Mononuclear cell (primary cell): Measurements from ENCODE around the gene PTCSC3. TPM values are rescaled to one million over a fixed set of nuclear protein-coding genes. Genes with fewer than 3 reads are reported as not detected.
"Not testable (repeated sequence)": the region's sequence is repeated elsewhere in the genome, so short reads cannot be mapped to it uniquely, and the experiment has no call there.

Source experiments
- H3K27me3 ChIP-seq: 2 replicates; pipeline ENCODE4 v1.6.0; 2011; ENCODE audit warnings: low read length, control low read depth; ENCODE audit not compliant: insufficient read depth
- H3K4me1 ChIP-seq: 2 replicates; pipeline ENCODE4 v1.5.1; 2011; ENCODE audit warnings: mild to moderate bottlenecking, low read length, control low read depth; ENCODE audit not compliant: insufficient read depth
- H3K4me3 ChIP-seq: 2 replicates; pipeline ENCODE4 v1.5.1; 2011; ENCODE audit warnings: mild to moderate bottlenecking, low read length, moderate library complexity
- H3K9me3 ChIP-seq: 2 replicates; pipeline ENCODE4 v1.5.1; 2011; ENCODE audit warnings: low read depth, mild to moderate bottlenecking, control low read depth, low read length
- total RNA-seq: library from RNA; depleted of rRNA; stranded (reverse); fragments of >200 nt; gene quantifications from one replicate; pipeline ENCODE4 v1.2.3, GENCODE V29; 2012

PTCSC3 gene
- total RNA-seq, 1 donor = not detected

DNA sequence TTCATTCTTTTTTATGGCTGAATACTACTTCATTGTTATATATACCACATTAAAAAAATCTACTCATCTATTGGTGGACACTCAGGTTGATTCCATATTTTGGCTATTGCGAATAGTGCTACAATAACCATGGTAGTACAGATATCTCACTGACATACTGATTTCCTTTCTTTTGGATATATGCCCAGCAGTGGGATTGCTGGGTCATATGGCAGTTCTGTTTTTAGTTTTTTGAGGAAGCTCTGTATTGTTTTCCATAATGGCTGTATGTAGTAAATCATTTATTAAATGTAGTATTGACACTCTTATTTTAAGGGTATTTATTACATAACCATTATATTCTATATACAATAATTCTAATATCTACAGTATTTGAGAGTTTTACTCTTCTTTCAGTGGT is 43.7 kb downstream of the PTCSC3 start:
- H3K27me3 ChIP-seq = no peaks in the 10 kb centered on the region
- no peaks in the 10 kb centered on the region for H3K9me3 ChIP-seq
- H3K4me3 ChIP-seq = no peak overlapping the region
- H3K4me1 ChIP-seq = no peaks in the 10 kb centered on the region

DNA sequence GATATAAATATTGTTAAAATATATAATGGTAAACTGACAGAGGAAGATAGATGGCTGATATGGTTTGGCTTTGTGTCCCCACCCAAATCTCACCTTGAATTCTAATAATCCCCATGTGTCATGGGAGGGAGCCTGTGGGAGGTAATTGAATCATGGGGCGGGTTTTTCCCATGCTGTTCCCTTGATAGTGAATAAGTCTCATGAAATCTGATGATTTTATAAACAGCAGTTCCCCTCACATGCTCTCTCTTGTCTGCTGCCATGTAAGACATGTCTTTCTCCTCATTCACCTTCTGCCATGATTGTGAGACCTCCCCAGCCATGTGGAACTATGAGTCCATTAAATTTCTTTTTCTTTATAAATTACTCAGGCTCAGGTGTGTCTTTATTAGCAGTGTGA is 46.3 kb downstream of the PTCSC3 start:
- H3K4me1 ChIP-seq = no peaks in the 10 kb centered on the region
- no peaks in the 10 kb centered on the region for H3K9me3 ChIP-seq

DNA sequence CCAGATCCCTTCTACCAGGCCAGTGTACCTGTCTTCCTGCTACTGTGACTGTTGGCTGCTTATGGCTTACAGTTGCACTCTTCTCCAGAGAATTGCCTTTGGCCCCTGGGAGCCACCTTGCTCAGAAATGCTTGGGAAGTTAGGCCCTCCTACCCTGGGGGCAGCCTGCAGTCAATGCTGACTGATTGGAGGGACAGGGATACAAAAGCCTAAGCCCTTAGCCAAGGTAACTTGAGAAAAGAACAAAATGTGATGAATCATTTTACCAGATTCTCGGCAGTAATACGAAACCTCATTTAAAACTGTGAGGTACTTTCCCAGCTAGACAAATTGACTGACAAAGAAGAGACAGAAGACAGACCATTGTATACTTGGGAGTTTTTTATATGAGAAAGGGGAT is 47.3 kb downstream of the PTCSC3 start:
- H3K9me3 ChIP-seq = no peaks in the 10 kb centered on the region
- no peaks in the 10 kb centered on the region for H3K27me3 ChIP-seq
- H3K4me3 ChIP-seq = no peak overlapping the region
- H3K4me1 ChIP-seq = no peaks in the 10 kb centered on the region

More for the DNA sequence above, 46.3 kb downstream of the PTCSC3 start:
- Histone ChIP-seq H3K4me3 (no peak overlapping the region), H3K27me3 (no peaks in the 10 kb centered on the region)

DNA sequence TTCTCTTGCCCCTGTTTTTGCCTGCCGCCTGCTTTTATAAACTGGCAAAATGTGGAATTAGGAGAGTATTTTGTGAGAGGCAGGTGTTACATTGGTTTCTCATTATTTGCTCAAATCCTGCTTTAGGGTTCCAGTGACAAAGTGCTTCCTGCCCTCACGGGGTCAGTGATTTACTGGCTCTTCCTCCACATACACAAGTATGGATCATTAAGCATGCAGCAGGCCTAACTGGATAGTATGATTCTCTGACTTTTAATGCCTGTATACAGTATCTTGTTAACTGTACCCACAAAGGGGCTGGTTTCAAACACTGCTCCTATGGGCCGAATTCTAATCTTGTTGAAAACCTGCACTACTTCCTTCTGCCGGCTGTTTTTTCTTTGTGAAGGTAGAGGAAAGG is 63.2 kb downstream of the PTCSC3 start:
- peaks cover 4% of the 10 kb centered on the region for H3K27me3 ChIP-seq
- no peak overlapping the region for H3K4me3 ChIP-seq
- H3K4me1 ChIP-seq = no peaks in the 10 kb centered on the region
- no peaks in the 10 kb centered on the region for H3K9me3 ChIP-seq

DNA sequence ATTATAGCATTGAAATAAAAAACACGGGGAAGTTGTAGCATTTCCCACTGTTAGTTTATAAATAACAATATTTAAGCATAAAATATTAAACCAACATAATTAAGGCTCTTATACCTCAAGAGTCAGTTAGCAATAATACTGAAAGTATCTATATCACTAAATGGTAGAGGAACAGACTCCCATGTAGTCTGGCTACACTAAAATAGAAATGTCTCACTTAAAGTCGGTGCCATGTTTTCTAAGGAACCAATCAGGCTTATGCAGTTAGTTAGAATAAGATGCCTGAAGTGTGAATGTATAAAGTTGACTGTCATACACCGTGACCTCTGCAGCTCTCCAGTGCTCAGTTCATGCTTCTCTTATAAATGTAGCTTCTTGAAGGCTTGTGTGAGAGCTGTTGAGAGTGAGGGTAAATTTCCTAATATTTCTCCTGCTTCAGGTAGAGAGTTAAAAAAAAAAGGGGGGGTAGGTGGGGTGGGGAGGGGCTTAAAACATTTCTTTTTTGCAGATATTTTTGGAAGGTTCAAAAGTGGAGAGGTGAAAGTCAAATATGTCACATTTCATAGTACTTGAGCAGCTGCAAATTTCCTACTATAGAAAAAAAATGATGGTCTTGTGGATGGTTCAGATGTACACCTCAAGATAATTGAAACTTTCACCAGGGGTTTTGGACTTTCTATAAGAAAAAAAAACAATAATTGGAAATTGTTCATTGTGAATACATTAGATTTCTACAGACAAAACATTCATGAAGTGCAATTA is 64.5 kb downstream of the PTCSC3 start:
- Histone ChIP-seq H3K4me3 (no peak overlapping the region), H3K9me3 (no peaks in the 10 kb centered on the region), H3K4me1 (no peaks in the 10 kb centered on the region), H3K27me3 (peaks cover 5% of the 10 kb centered on the region)

DNA sequence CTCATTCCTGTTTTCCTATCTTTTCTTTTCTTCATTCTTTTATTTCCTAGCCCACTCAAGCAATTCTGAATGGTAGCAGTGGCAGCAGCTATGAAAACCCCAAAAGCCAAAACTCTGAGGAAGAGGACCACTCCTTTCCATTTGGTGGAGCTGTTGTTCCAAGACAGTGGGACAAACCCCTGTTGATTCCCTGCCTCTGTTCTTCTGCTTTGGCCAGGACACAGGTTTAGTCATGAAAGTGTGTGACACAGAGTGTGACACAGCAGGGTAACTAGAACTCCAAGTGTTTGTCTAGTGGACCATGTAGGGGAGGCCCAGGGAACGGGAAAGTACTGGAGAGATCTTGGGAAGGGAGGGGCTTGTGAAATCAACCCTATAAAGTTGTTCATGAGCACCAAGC is 71.1 kb downstream of the PTCSC3 start:
- Histone ChIP-seq H3K9me3 (no peaks in the 10 kb centered on the region), H3K4me3 (no peak overlapping the region), H3K4me1 (no peaks in the 10 kb centered on the region), H3K27me3 (peaks cover 5% of the 10 kb centered on the region)

DNA sequence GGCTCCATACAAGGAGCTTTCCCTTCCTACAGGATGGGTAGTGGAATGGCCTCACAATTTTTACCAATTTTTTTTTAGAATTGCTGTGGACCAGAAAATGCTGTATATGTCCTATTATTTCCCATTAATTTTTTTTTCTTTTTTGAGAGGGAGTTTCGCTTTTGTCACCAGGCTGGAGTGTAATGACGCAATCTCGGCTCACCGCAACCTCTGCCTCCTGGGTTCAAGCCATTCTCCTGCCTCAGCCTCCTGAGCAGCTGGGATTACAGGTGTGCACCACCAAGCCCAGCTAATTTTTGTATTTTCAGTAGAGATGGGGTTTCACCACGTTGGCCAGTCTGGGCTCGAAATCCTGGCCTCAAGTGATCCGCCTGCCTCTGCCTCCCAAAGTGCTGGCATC is 72.3 kb downstream of the PTCSC3 start:
- not testable (repeated sequence) for H3K27me3 ChIP-seq, H3K4me3 ChIP-seq, H3K9me3 ChIP-seq, H3K4me1 ChIP-seq

DNA sequence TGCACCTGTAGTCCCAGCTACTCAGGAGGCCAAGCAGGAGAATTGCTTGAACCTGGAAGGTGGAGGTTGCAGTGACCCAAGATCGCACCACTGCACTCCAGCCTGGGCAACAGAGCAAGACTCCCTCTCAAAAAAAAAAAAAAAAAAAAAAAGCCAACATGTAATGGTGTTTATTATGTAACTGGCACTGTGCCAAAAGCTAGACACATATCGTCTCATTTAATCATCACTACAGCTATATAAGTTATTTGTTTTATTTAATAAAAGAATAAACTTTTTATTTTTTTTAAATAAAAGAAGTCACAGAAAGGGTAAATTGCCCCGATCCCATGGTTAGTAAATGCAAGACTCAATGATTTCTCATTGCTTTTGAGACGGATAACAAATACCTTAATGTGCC is 76.9 kb downstream of the PTCSC3 start:
- no peak overlapping the region for H3K4me3 ChIP-seq
- H3K9me3 ChIP-seq = no peaks in the 10 kb centered on the region
- H3K27me3 ChIP-seq = no peaks in the 10 kb centered on the region
- H3K4me1 ChIP-seq = no peaks in the 10 kb centered on the region

DNA sequence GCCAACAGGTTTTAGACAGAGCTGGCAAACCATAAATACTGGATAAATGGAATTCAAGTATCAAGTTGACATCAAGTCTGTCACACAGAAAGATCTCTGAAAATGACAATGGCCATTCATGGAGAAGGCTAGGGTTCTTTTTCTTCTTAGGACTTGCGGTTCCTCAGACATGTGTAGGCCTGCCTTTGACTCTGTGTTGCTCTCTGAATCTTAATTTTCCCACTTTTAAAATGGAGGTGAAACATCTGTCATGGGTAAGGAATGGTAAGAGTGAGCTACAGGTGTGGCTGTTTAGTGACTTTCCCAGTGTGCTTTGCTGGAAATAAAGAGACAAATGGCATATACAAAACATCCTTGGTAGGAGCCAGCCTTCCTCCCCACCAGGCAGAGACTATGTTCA is 79.2 kb downstream of the PTCSC3 start:
- Histone ChIP-seq H3K4me3 (no peak overlapping the region), H3K4me1 (no peaks in the 10 kb centered on the region), H3K9me3 (no peaks in the 10 kb centered on the region), H3K27me3 (peaks cover 5% of the 10 kb centered on the region)

DNA sequence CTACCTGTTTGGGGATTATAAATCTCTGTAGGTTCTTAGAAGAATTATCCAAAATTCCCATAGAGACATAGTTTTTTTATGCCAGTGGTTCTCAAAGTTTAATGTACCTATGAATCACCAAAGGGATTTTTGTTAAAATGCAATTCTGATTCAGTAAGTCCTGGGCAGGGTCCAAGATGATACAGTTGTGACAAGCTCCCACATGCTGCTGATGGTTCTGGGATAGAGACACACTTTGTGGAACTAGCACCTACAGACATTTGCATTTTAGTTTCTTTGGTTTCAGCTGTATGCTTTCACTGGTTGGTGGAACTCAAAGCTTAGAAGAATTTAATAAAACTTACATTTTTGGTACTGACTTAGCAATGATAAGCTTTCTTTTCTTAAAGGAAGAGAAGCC is 80.4 kb downstream of the PTCSC3 start:
- Histone ChIP-seq H3K4me3 (no peak overlapping the region), H3K27me3 (peaks cover 5% of the 10 kb centered on the region), H3K9me3 (no peaks in the 10 kb centered on the region)

DNA sequence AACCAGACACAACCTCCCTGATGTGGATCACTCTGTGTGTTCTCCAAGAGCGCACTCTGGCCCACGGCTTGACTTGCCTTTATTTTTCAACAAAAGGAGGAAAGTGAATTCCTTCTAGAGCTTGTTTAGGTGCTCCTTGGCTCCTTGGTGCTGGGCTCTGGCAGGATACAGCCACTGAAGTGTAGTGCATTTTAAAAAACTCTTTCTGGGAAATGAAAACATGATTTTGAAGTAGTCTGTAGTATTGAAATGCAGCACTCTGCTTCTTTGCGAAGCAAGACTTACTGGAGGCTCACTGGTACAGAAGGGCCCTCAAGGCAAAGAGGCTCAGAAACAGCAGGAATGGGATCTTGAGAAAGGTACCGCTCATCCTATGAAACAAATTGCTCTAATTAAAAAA is 81.6 kb downstream of the PTCSC3 start:
- no peak overlapping the region for H3K4me3 ChIP-seq
- peaks cover 5% of the 10 kb centered on the region for H3K27me3 ChIP-seq
- H3K4me1 ChIP-seq = no peaks in the 10 kb centered on the region
- no peaks in the 10 kb centered on the region for H3K9me3 ChIP-seq

More for the DNA sequence above, 80.4 kb downstream of the PTCSC3 start:
- H3K4me1 ChIP-seq = no peaks in the 10 kb centered on the region

DNA sequence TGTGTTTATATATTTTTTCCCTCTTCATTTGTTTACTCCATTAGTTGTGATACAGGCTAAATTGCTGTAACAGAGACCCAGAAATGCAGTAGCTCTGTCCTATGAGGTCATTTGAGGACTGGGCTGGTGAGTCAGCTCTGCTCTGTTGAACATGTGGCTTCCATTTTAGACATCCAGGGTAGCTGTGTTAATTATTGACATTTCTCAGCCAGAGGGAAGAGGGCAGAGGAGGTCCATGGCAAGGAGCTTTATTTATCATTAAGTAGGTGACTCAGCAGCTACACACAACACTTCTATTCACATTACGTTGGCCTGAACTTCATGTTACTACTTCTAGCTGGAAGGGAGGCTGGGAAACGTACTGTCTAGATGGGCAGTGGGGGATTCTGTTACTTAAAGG is 85.4 kb downstream of the PTCSC3 start:
- Histone ChIP-seq H3K4me1 (no peaks in the 10 kb centered on the region), H3K9me3 (no peaks in the 10 kb centered on the region), H3K27me3 (peaks cover 5% of the 10 kb centered on the region), H3K4me3 (no peak overlapping the region)

DNA sequence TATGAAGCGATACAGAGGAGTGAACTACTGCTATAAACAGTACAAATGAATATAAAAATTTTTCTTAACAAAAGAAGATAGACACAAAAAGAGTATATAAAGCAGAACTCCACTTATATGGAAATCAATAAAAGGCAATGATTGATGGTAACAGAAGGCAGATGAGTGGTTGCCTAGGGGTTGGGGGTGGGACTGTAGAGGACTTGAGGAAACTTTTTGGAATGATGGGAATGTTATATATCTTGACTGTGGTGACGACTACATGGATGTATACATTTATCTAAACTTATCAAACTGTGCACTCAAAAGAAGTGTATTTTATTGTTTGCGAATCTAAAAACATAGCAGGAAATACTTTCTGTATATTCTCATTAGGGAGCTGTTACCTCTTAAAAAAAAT is 89.1 kb downstream of the PTCSC3 start:
- H3K4me1 ChIP-seq = no peaks in the 10 kb centered on the region

DNA sequence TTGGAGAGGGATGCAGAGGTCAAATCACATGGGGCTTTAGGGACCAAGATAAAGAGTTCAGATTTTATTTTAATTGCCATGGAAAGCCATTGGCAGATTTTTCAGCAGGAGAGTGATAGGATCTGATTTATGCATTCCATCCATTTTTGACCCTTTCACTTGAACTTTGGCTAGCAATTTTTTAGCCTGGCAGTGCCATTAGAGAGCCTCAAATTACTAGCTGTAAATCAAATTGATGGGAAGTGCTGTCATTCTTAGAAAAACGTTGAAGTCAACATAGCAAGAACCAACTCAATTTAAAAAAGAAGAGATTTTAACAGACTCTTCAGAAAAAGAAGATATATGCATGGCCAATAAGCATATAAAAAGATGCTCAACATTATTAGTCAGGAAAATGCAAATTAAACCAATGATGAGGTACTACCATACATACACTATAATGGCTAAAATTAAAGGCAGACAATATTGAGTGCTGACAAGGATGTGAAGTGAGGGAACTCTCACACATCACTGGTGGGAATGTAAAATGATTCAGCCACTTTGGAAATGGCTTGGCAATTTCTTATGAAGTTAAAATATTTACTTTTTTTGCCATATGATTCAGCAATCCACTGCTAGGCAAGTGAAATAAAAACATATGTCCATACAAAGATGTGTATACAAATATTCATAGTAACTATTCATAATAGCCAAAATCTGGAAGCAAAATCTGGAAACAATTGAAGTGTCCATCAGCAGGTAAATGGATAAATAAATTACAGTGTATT is 89.7 kb downstream of the PTCSC3 start:
- Histone ChIP-seq H3K4me1 (no peaks in the 10 kb centered on the region), H3K27me3 (no peaks in the 10 kb centered on the region)

More for the DNA sequence above, 89.1 kb downstream of the PTCSC3 start:
- no peaks in the 10 kb centered on the region for H3K9me3 ChIP-seq
- H3K27me3 ChIP-seq = no peaks in the 10 kb centered on the region
- H3K4me3 ChIP-seq = no peak overlapping the region

DNA sequence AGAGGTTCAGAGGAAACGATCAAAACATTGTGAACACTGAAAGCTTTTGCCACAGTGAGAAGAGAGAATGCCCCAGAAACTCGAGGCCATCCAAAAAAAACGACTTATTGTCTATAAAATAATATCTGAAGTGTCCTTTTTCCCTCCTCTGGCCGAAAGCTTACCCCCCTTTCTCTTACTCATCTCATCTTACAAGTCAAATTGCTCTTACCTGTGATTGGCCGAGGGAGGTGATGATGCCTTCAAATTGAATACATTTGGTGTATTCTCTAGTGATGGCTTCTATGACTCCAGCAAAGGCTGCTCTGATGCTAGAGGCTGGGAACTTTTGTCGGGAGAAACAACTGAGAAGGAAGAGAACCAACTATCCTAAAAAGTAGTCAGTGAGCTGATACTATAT is 90.7 kb downstream of the PTCSC3 start:
- Histone ChIP-seq H3K9me3 (no peaks in the 10 kb centered on the region), H3K27me3 (no peaks in the 10 kb centered on the region), H3K4me3 (no peak overlapping the region), H3K4me1 (no peaks in the 10 kb centered on the region)

More for the DNA sequence above, 89.7 kb downstream of the PTCSC3 start:
- Histone ChIP-seq H3K4me3 (no peak overlapping the region), H3K9me3 (no peaks in the 10 kb centered on the region)
